Activated CD8-positive, alpha-beta memory T cell treated with anti-CD3 and anti-CD28 coated beads, Interleukin-2, amount 50 U/mL, for 1 hour (primary cell): ENCODE measurements around the gene ABL1.
"Not testable (repeated sequence)": the region's sequence is repeated elsewhere in the genome, so short reads cannot be mapped to it uniquely, and the experiment has no call there.

ENCODE experiments used
- DNase-seq: peaks from one replicate; pipeline ENCODE4 v3.0.0-alpha.2; 2020; ENCODE audit errors: extremely low read depth

ABL1 gene

DNA sequence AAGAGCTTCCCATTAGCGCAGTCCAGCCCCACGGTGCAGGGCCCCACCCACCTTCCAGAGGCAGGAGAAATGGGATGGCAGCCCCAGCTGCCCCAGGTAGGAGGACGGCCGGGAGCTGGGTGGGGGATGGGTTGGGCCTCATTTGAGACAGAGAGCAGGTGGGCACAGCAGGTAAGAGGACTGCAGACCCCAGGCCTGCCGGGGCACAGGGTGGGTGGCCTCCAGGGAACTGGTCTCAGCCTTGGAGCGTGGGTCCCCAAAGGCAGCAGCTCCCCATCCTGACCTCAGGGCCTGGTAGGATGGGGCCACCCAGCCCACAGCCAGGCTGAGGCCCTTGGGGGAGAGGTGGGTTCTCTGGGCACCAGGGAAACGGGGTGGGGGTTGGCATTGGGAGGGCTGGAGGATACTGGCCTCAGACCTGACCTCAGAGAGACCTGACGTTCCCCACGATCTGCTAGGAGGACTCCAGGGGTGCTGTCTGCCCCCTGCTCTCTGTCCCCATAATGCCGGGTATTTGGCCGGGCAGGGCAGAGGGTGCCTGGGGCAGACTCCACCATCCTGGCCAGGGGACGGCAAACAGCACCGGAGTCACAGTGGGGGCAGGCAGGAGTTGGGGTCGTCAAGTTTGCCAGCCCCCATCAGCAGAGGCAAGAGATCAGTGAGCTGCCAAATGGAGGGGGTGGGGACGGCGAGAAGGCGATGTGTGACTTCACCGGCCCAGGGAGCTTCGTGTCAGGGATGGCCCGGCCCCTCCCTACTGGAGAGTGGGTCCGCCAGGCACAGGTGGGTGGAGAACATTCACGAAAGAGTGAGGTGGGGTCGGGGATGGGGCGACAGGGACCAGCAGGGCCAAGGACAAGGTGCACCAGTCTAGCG is 68.4 kb downstream of the ABL1 start:
- DNase-seq = no peak

DNA sequence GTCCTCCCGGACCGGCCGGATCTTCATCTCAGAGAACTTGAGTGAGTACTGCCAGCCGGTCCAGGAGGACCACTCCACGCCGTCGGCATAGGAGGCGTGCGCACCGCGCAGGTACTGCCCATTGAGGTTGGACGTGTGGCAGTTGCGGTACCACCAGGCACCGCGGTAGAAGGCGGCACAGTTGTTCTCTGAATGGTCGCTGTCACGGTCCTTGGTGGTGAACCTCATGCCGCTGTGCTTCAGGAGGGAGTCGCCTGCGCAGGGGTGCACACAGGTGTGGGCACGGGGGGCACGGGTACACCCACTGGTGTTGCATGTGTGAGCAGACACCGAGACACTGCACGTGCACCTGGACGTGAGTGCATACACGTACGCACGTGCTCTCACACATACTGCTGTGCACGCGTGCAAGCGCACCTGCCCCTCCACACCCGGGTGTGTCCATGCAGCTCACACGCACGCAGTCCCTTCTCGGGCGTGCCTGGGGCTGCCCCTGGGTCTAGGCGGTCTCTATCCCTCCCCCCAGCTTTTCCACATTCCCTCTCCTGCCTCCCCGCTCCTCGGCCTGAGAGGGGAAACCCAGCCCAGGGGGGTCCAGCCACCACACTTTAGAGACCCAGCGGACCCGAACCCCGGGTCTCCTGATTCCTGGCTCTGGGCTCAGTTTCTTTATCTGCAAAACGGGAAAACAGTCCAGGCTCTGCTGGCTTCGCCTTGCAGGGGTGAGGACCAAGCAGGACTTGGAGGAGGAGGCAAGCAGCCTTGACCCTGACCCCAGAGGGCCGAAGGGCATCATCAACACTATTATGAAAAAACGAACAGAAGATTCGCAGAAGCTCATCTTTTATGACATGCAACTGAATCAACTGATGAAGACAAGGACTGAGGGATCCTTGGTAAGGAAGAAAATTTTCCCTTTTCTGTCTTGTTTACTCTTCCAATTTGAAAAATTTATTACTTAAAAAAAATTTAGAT is 69.3 kb downstream of the ABL1 start:
- no peak for DNase-seq

GRCh38 chr9:130905125-130905901 is 70.3 kb downstream of the ABL1 start:
- DNase-seq = no peak

GRCh38 chr9:130905902-130906734 is 71.1 kb downstream of the ABL1 start:
- no peak for DNase-seq

DNA sequence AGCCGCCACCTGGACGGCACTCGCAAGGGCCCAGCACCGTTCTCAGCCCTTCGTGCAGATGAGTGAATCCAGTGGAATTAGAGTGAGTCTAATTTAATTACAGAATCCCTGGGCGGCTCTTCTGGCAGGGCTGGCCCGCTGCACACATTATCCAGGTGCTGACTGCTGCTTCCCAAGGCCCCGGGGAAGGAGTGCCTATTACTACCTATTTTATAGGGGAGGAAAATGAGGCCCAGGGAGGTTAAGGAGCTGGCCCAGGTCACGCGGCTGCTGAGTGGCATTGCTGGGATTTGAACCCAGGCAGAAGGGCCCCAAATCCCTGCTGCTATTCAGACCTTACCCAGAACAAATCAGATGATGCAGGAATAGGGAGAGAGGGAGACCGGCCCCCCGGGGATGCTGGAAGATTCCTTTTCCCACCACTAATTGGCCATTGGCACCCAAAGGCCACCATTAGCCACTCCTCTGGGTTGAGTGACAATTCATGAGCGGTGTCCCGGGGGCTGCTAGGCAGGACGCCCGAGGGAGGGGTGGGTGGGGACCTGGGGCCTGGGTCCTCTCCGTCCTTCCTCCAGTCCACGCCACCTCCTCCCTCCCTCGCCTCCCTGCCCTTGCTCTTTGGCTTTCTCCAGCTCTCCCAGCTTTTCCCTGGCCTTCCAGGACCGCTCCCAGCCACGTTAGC is 71.8 kb downstream of the ABL1 start:
- DNase-seq = no peak

DNA sequence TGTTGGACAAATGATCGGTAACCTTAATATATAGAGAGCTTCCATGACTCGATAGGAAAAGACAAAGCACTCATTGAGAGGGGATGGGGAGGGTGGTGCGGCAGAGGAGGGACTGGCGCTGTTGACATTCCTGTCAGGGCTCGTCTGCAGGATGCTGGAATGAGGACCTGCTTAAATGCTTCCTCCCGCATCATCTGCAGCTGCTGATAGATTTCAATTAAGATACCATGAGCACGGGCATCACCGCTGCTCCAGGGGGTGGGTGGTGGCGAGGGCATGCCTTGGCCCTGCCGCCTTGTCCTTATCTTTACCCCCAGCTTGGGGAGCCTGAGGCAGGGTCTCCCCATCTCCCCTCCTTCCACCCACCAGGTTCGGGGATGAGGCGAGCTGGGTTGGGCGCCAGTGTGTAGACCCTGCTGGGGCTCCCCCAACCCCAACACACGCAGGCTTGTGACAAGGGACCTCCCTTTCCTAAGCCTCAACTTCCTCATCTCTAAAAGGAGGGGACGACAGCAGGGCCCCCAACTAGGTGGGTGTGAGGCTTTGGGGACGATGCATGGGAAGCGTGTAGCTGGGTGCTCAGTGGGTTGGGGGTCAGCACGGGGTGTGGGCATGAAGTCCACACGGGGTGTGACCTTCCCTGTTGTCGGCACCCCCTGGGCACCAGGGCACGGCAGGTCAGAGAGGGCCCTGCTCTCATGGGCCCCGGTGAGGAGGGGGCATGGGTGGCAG is 73.3 kb downstream of the ABL1 start:
- DNase-seq = no peak

GRCh38 chr9:130908878-130909355 is 73.9 kb downstream of the ABL1 start:
- no peak for DNase-seq

DNA sequence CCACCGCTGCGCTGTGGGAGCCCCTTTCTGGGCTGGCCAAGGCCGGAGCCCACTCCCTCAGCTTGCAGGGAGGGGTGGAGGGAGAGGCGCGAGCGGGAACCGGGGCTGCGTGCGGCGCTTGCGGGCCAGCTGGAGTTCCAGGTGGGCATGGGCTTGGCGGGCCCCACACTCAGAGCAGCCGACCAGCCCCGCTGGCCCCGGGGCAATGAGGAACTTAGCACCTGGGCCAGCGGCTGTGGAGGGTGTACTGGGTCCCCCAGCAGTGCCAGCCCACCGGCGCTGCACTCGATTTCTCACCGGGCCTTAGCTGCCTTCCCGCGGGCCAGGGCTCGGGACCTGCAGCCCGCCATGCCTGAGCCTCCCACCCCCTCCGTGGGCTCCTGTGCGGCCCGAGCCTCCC is 75.0 kb downstream of the ABL1 start:
- not testable (repeated sequence) for DNase-seq

- DNase-seq = not testable (repeated sequence)
These were observed 75.6 kb downstream of the ABL1 start for GRCh38 chr9:130910670-130911069.

GRCh38 chr9:130911254-130912049 is 76.4 kb downstream of the ABL1 start:
- no peak for DNase-seq

DNA sequence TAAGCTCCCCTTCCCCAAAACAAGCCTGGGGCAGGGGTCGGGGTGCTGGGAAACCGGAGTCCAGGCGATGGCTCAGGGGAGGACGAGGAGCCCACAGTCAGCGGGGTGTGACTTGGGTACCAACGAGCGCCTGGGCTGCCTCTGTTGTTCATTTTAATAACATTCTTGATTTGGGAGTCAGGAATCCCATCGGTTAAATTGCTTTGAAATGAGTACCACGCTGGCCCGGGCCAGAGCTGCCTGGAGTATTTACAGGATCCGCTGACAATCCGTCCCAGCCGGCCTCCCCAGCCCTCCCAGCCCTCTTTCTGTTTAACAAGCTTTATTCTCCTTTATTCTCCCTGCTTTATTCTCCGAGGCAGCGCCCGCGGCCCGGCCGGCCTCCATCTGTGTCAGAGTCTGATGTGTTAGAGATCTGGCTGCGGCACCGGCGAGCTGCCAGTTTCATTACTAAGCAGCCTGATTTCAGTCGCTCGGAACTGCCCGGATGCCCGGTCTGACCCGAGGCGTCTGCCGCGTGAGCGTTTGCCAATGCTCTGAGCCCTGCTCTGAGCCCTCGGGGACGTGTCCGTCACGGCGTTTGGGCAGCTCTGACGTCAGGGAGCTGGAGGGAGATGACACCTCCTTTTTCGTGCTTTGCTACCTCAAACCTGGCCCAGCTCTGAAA is 78.0 kb downstream of the ABL1 start:
- DNase-seq = no peak

- no peak for DNase-seq
These were observed 78.8 kb downstream of the ABL1 start for GRCh38 chr9:130913599-130914416.

- DNase-seq = no peak
These were observed 79.5 kb downstream of the ABL1 start for GRCh38 chr9:130914417-130915095.

DNA sequence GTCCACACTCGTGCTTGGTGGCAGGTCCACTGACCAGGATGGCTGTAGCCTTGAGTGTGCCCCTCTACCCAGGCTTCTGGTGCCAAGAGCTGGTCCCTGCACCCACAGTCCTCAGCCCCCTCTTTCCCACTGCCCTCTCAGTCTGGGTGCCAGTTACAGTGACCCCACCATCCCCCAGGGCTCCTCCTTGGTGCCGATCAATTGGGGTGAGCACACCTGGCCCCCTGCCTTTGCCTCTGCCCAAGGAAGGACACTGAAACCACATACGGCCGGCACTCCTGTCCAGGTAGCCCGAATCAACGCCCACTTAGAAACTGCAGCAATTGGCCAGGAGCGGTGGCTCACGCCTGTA is 80.0 kb downstream of the ABL1 start:
- no peak for DNase-seq

- no peak for DNase-seq
These were observed 82.3 kb downstream of the ABL1 start for GRCh38 chr9:130917168-130917960.
